Activated effector memory CD4-positive, alpha-beta T cell treated with anti-CD3 and anti-CD28 coated beads, Interleukin-2, amount 50 U/mL, for 16 hours (primary cell): ENCODE data around the gene SLC26A11.
"Not testable (repeated sequence)": the region's sequence is repeated elsewhere in the genome, so short reads cannot be mapped to it uniquely, and the experiment has no call there.

ENCODE experiments used
- DNase-seq: peaks from one replicate; pipeline ENCODE4 v3.0.0-alpha.2; 2020

The SLC26A11 gene

GRCh38 chr17:80263253-80264204 is 43.3 kb downstream of the SLC26A11 start:
- peak; percentile 94 for DNase-seq

- peak; percentile 82 for DNase-seq
Observed at GRCh38 chr17:80264205-80265075, 44.2 kb downstream of the SLC26A11 start.

- DNase-seq: peak; percentile 87
Observed at GRCh38 chr17:80265205-80266068, 45.2 kb downstream of the SLC26A11 start.

GRCh38 chr17:80267391-80267790 is 47.2 kb downstream of the SLC26A11 start:
- no peak for DNase-seq

GRCh38 chr17:80268427-80268826 is 48.2 kb downstream of the SLC26A11 start:
- DNase-seq: no peak

- DNase-seq: no peak
Observed at GRCh38 chr17:80269405-80269807, 49.2 kb downstream of the SLC26A11 start.

GRCh38 chr17:80270104-80270503 is 49.9 kb downstream of the SLC26A11 start:
- no peak for DNase-seq

- peak; percentile 79 for DNase-seq
Observed at GRCh38 chr17:80270836-80271235, 50.6 kb downstream of the SLC26A11 start.

GRCh38 chr17:80272366-80272765 is 52.1 kb downstream of the SLC26A11 start:
- DNase-seq: no peak

- no peak for DNase-seq
Observed at GRCh38 chr17:80274331-80274730, 54.1 kb downstream of the SLC26A11 start.

- DNase-seq: no peak
Observed at GRCh38 chr17:80274871-80275449, 54.7 kb downstream of the SLC26A11 start.

- DNase-seq: not testable (repeated sequence)
Observed at GRCh38 chr17:80275857-80276256, 55.6 kb downstream of the SLC26A11 start.

- DNase-seq: no peak
Observed at GRCh38 chr17:80277751-80278671, 57.8 kb downstream of the SLC26A11 start.

GRCh38 chr17:80279895-80280294 is 59.7 kb downstream of the SLC26A11 start:
- no peak for DNase-seq

GRCh38 chr17:80281516-80281915 is 61.3 kb downstream of the SLC26A11 start:
- no peak for DNase-seq

- no peak for DNase-seq
Observed at GRCh38 chr17:80283116-80283852, 63.1 kb downstream of the SLC26A11 start.

- peak; percentile 69 for DNase-seq
Observed at GRCh38 chr17:80284631-80285030, 64.4 kb downstream of the SLC26A11 start.

GRCh38 chr17:80285237-80285920 is 65.2 kb downstream of the SLC26A11 start:
- DNase-seq: no peak

GRCh38 chr17:80286638-80286960 is 66.4 kb downstream of the SLC26A11 start:
- no peak for DNase-seq

GRCh38 chr17:80287038-80287437 is 66.8 kb downstream of the SLC26A11 start:
- no peak for DNase-seq
